Suppressor macrophage treated with lipopolysaccharide for 4 hours (primary cell): ENCODE data around the gene HDAC4.

Experiments
- DNase-seq: peaks from one replicate; pipeline ENCODE4 v3.0.0-alpha.2; 2020

The HDAC4 gene

DNA sequence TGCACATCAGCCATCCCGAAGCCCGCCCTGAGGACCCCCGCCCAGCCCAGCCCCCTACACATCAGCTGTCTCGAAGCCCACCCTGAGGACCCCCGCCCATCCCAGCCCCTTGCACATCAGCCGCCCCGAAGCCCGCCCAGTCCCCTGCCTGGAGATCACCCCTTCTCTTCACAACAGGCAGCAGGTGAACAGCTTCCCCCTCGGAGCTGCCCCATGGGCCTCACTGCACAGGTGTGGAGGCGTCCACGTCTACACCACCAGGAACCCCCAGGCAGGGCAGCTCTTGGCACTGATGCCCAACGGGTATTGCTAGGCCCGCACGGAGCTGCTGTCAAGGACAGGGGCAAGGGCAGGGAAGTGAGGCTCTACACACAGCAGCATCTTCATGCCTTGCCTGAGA, 137.6 kb downstream of the HDAC4 start:
- no peak for DNase-seq

DNA sequence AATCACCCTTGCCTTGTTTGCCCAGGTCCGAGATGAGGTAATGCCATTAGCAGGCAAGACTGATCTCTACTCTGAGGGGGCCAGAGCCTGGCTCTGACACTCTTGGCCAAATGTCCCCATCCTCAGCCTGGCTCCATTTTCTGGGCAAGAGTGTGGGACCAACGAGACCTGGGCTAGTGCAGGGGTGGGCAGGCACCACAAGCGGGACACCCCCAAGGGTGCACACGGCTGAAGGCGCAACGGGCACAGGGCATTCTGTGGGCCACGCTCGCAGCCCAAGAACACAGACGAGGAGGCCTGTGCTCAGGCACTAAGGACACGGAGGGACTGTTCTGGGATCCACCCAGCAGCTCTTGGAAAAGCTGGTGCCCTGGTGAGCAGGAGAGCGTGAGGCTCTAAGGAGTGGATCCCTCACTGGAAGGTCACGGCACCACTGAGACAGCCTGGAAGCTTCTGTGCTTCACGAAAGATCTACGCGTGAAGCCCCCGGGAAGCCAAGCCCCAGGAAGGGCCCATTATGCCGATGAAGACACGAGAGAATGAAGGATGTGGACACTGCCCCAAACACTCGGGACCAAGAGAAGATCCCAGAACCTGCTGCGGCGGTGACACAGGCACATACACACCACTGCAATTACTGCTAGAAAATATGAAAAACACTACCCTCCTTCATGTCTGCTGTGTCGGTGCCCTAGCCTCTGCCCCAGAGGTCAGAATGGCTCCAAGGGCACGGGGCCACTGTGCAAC, 138.2 kb downstream of the HDAC4 start:
- no peak for DNase-seq

DNA sequence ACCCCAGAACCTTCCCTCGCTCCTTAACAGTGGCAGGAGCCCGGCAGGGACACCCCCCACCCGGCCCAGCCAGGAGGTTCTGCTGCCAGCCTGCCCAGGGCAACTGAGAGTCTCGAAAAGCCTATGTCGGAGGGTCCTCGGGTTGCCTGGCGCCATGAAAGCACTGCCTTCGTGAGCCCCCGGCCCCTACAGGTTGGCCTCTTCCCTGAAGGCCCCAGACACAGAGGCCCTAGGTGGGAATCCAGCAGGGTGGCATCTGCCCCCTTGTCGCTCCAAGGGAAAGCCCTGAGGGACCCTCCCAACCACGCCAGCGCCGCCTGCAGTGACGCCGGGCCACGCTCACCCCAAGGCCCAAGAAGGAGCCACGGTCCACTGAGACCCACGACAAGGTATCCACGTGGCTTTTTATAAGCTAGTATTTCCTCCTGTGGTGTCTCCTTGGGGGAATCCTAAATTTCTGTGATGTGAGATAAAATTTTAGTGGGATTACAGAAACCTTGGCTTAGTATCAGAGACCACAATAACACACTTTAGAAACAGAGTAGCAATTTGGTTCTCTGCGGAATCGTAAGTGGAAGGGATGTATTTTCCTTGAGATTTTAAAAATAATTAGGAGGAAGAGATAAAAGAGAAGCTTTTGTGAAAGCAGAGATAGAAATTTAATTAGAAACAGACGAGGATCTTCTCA, 138.9 kb downstream of the HDAC4 start:
- DNase-seq, result no peak

DNA sequence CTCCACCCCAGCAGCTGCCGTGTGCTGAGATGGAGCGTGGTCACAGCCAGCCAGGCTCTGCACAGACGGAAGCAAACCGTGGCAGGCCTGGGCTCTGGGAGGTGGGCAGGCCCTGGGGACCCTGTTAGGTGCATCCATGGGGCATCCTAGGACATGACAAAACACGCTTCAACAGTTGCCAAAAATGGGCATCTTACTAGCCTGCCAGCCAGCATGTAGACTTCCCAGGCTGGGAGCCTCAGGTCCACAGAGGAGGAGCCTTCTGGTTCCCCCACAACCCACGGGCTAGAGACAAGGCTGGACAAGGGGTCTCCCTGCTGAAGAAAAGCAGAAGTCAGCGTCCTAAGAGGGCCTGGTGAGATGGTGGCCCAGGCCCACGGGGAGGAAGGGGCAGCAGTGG, 139.5 kb downstream of the HDAC4 start:
- no peak for DNase-seq

DNA sequence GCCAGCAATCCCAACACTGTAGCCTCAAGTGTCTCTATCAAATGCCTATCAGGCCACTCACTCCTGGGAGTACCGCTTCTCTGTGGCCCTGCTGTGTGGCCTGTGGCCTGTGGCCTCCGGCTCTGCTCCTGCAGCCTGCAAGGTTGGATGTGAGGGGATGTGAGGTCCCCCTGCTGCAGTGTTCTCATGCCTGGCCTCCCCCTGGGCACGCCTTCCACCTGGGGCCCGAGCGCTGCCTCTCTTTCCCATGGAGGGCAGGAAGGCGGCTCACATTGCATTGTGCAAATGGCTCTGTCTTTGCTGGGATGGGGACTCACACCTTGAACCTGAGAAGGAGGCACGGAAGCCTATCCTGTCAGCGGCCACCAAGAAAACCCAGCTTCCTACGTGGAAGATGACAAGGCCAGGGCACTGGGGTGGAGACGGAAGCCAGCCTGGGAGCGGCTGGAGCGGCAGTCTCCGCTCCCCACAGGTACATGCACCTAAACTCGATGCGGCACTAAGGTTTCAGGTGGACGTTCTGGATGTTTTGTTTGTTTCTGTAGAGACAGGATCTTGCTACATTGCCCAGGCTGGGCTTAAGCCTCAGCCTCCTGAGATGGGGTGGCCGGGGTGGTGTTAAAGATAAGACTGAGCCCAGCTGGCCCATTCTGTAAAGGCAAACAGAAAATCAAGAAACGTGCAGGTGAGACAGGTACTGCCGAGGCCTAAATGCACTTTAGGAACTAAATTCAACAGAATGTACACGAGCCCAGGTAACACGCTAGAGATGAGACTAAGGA, 140.1 kb downstream of the HDAC4 start:
- no peak for DNase-seq

DNA sequence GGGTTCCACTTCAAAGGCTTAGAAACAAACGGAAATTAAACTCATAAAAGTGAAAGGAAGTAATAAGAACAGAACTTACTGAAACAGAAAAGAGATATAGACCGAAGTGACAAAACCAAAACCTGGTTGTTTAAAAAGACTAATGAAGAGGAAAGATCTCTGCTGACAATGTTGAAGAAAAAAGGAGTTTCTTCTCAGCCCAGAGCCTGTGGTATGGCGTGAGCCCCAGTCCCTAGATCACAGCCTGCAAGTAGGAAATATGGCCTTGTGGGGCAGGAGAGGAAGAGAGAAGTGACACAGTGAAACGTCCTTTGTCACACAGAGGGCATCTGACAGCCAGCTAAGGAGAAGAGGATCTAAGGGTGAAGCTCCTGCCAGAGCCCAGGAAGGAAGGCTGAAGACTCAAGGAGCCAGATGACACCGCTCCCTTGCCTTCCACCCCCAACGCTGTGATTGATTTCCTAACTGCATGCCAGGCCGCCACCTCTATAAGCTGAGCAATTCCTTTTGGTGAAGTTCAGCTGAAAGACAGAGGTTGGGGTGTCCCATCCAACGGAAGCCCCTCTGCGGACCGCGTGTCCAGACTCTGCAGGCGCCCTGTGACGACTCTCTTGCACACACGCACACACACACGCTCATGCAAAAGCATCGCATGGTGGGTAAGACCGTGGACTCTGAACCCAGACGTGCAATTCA, 141.1 kb downstream of the HDAC4 start:
- DNase-seq, result peak; percentile 72

DNA sequence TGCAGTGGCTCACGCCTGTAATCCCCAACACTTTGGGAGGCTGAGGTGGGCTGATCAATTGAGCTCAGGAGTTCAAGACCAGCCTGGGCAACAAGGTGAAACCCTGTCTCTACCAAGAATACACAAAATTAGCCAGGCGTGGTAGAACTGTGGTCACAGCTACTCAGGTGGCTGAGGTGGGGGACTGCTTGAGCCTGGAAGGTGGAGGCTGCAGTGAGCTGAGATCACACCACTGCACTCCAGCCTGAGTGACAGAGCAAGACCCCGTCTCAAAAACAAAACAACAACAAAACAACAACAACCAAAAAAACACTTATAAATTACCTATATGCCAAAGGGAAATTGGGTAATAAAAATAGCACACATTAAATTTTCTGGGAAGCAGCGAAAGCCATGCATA, 141.6 kb downstream of the HDAC4 start:
- no peak for DNase-seq

DNA sequence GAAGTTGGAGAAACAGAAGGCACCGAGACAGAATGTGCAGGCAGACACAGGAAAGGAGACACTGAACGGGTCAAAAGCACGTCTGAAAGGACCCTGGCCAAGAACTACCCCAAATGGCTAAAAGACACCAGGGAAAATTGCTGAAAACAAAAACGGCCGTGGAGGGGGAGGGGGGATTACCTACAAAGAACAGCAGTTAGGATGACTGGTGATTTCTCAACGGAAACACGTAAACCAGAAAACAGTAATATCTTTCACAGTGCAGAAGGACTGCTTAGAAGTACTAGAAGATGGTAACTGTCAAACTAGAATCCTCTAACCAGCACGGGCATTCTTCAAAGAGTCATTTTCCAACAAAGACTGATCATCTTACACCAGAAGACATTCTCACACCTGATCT, 142.6 kb downstream of the HDAC4 start:
- no peak for DNase-seq

DNA sequence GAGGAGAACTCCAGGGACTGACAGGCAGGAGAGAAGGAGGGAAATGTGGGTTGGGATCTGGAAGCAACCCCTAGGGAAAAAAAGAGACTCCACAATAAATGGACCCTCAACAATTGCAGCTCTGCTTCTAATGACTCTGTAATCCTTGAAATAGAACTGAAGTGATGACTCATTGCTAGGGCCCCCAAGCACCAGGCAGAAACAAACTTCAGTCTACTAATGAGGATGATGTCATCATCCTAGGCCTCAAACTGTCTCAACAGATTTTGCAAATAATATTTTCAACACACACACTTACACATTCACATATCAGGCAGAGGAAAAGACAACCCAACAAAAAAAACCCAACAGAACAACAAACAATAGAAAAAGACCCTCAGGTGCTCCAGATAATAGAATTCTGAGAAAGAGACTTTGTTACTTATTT, 143.3 kb downstream of the HDAC4 start:
- peak; percentile 82 for DNase-seq

DNA sequence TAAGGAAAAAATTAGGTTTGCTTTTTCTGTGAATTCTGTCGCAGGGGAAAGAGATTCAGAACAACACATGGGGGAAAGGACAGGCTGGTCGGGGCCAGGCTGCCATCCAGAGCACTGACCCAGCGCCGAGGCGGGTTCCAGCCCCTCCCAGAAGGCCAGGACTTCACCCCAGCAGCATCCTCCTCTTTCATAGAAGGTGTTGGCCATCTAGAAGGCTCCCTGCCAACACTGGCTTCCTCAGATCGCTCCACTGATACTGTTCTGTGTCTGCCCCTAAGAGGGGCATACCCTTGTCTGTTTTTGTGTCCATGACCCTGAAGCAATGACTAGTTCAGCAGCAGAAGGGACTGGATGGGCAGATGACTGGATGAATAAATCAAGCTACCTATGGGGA, 144.5 kb downstream of the HDAC4 start:
- no peak for DNase-seq

DNA sequence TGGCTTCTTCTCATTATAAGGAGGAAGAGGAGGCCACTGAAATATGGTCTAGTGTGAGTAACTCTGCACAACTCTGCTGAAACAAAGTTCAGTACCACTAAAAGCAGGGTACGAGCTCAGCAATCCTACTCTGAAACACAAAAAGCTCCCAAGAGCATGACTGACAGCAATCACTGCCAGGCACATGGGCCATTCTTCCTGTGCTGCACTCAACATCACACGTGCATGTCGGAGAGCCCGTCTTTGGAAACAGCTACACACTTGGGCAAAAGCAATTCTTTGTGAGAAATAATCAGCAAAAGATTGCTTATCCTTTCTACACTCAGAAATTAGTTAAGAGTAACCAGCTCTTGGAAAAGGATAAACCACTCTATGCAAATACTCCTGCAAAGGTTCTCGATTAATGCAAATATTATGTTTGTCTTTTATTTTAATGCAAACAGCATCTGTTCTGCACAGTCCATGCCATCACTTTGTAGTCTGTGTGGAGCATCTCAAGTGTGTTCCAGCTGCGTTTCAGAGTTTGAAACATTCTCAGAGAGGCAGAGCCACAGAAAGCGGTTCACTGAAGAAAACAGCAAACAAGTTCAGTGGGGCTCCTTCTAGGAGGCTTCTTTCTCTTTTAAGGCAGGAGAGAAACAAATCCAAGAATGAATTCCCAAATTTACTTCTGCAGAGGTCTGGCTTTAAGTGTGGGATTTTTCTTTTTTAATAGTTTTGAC, 145.0 kb downstream of the HDAC4 start:
- DNase-seq, result no peak

DNA sequence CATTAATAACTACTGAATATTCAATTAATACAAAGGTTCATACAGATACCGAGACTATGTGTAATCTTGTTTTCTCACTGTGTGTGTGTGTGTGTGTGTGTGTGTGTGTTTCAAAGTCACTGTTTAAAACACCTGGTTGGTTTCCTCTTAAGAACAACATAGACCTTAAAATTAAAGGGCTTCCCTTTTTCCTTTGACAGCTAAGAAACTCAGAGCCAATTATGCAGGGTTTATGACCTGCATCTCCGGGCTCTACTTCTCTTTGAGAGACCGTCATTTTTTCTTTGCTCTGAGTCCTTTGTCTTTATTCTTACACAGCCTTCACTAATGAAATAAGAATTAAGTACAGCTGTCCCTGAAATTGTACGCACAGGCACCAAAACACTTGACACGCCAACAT, 145.6 kb downstream of the HDAC4 start:
- no peak for DNase-seq

DNA sequence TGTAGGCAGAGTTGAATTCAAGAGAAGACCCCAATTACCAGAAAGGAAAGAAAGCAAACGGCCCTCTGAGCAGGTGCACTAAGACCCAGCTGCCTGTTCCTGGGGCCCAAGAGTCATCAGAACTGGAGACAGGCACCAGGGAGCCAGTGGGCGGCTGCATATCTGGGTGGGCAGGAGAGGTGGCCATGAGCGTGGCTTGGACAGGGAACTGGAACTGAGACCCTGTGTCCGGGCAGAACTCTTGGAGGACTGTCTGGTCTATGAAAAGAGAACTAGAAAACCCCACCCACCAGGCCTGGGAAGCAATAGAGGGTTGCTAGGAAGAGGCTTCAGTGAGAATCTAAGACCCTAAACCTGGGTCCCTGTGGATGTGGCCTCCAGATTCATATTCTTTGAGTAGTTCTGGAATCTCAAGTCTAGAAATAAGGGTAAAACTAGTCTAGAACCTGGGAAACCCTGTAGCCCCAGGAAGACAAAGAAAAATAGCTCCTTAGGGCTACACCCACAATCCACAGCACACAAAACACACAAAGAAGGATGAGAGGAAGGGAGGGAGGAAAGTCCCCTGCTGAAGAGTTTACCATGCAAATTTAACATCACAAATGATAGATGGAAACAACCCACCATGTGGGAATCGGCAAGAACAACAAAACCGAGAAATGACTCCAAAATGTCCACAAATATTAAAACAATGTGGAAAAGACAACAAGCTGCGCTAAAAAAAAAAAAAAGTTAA, 147.0 kb downstream of the HDAC4 start:
- peak; percentile 52 for DNase-seq

DNA sequence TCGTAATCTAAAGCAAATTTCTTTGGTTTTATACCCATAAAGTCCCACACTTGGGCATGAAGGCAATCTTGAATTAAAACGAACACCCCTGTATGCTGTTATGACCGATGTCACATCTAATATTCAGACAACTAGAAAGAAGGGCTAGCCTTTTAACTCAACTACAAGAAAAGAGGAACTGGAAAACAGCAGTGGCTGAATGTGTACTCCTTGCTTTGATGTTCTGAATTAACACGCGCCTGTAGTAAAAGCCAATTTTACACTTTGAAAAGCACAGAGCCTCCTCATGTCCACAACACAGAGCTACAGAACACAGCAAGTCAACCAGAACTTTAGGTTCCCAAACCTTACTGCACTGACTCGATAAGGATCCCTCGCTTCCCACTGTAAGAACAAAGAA, 147.6 kb downstream of the HDAC4 start:
- peak; percentile 56 for DNase-seq

DNA sequence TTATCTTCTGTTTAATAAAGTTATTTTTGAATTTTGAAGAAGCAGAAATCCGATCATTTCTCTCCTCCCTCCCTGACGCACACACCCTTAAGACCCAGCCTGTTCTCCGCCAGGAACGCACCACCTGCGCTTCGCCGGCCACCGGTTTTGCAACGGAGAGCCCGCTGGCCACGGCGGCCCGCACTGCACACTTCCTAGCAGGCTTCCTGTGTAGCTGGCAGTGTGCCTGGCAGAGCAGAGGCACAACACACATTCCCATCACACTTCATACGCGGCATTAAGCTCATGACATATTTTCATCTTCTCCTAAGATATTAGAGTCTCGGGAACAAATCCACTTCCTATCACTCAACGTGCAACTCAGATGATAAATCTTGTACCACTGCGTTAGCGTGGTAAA, 148.0 kb downstream of the HDAC4 start:
- no peak for DNase-seq

DNA sequence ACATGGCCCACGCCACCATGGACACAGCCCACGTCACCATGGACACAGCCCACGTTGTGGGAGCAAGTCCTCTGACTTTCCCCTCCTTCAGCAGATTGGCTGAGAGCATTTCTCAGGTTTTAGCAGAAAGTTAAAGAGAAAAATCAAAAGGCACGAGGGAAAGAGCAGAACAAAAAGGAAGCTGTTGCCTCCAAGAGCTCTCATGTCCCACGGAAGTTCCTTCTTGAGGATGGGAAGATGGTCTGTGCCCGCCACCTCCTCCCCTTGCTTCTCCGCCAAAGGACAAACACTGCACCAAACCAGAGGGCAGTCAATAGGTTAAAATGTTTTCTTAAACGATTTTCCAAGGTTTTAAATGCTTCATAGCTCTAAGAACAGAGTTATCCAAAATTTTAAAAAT, 148.4 kb downstream of the HDAC4 start:
- DNase-seq, result no peak

DNA sequence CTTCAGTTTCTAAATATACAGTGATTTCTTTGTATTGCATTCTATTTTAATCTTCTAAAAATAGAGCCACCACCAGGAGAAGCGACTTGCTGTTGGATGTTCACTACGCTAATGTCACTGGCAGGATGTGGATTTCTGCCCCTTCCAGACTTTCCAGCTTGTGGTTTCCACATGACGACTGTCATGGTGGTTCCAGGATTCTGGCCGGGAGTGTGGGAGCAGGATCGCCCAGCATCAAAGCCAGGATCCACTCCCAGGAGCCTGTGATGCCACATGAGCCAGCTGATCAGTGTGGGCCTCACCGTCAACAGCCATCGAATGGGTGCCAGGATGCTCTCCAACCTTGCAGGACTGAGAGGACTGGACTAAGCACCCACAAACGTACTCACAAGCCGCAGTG, 148.8 kb downstream of the HDAC4 start:
- no peak for DNase-seq

DNA sequence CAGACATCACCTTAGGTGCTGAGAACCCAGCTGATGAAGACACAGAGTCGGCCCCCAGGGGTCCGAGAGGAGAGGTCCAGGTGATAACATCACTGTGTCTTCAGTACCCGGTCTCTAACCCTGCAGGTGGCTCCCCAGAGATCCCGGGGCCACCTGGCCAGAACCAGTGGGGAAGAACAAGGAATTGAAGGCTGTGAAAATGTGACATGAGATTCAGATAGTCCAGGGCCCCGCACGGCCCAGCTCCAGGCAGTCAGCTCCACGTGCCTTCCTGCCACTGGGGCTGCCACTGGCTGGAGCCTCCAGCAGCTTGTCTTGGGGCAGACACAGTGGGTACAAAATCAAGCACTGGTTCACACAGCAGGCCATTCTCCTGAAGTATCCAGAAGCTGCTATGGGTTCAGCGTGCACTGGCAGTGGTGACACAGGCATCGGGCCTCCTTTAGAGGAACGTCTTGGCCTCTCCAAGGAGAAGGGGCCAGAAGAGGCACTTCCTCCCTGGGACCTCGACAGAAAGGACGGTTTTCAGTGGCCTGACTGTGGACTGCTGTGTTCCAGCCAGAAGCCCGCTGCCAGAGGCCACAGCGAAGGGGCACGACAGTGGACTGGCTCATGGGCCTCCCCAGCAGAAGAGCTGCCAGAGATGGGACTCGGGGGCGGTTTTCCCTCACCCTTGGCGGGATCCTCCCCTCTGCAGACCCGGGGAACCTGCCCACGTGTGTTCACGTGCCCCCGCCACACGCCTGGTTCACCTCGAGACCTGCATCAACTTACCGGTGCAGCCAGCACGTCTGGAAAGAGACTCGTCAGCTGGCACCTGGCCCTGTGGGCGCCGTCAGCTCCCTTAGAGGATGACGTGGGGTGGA, 150.4 kb downstream of the HDAC4 start:
- no peak for DNase-seq

DNA sequence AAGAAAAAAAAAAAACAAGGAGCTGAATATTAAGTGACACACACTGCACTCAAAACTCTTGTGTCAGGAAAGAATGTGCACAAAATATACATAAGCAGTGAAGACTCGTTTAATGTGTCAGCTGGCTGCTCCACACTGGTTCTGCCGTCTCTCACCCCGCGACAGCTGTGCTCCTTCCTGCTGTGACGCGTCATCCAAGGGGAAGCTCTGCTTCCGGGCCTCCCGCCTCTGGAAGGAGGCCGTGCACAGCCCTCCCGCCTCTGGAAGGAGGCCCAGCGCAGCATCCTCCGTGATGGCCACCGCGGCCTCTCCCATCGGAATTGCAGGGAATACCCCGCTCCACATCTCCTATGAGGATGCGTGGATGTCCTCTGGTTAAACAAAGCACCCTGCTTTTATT, 151.0 kb downstream of the HDAC4 start:
- peak; percentile 75 for DNase-seq

DNA sequence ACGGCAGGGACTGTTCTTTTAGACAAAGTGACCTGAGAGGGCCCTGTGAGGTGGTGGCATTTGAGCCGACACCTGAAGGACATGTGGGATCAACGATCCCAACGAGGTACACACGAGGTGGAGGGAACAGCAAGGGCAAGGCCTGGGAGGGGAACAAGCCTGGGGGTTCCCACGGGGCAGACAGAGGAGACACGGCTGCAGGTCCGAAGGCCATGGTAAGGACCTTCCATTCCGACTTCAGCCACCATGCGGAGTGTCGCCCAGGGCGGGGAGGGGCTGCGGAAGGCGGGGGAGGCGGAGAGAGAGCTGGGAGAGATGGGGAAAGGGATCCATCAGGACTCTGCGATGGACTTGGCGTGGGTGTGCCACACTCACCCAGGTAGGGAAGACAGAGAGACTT, 151.8 kb downstream of the HDAC4 start:
- DNase-seq, result no peak
